Measurements from ENCODE around the gene LNP1.

DNA sequence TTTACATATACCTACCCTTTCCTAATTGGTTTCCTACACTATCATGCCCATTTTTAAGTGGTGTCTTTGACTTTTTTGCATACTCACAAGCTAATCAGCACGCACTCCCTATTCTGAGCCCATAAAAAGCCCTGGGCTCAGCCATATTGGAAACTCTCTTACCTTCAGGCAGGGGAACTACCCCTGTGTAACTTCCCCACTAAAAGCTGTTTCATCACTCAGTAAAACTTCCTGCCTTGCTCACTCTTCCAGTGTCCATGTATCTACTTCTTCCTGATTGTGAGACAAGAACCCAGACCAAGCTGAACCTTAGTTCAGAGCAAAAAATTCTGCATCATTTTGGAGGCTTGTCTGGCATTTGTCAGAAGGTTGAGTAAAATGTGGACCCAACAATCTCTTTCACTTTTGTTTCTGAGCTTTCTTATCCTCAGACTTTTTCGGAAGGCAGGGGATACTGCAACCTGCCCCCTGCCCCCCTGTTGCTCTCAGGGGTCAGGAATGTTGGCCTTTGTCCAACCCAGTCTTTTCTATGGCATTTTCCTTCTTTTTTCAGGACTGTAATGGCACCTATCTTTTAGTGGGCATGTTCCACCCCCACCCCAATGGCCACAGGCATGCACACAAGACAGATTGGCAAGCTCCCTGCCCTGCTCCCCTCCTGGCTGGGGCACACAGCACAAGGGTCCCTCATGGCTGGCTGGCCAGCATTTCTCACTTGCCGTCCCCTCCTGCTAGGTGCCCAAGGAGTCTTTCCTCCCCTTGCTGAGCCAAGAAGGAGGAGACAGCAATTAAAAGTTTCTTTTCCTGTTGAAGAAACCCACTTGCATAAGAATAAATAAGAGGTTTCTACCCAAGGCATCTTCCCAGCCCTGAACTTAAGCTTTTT, 64.8 kb downstream of the LNP1 start:
- TF ChIP-seq RAD21 (CRISPR knock-in tag; conservative IDR thresholded peaks at IDR 0.05 in 1 of 2, IDR thresholded peaks at IDR 0.05 in 1 of 2) (no peak), CTCF (IDR thresholded peaks at IDR 0.05 in 2 of 3, conservative IDR thresholded peaks at IDR 0.05 in 1 of 3; ENCODE audit: insufficient read depth in 2 of 3, low read depth in 1 of 3, low read length in 3 of 3) (no peak), MXI1 (IDR thresholded peaks at IDR 0.05; ENCODE audit: low read depth, low read length) (no peak)

All from K562 (cell line).